ENCODE results near the gene C5orf58.

GRCh38 chr5:170288551-170288950, 55.8 kb downstream of the C5orf58 start:
- TF ChIP-seq CTCF (IDR thresholded peaks at IDR 0.05; ENCODE audit: low read depth, low read length) = no peak
- no peak for TF ChIP-seq MAX (IDR thresholded peaks at IDR 0.05; ENCODE audit: low read depth, low read length)
- no peak for TF ChIP-seq POLR2A (IDR thresholded peaks at IDR 0.05; ENCODE audit: extremely low read depth, insufficient read length)

Data from NB4 (cell line).